Keratinocyte (primary cell): ENCODE data around the gene KIAA0930. TPM values are rescaled to one million over a fixed set of nuclear protein-coding genes. Genes with fewer than 3 reads are reported as not detected.
A peak's percentile ranks its signal among the peaks of the same experiment; 100 is the strongest.

Experiments used
- DNase-seq: peaks from one replicate; pipeline ENCODE4 v3.0.0-alpha.2; 2011; ENCODE audit warnings: low read depth, missing footprints, low spot score
- FAIRE-seq: peaks from 2 replicates; lab custom pipeline; 2011; peaks lifted over from hg19 to GRCh38; lab: Jason Lieb, UNC
- H2AFZ ChIP-seq: 2 replicates; pipeline ENCODE4 v1.6.0; 2012; ENCODE audit warnings: low read length, control low read depth, inconsistent platforms; ENCODE audit not compliant: control insufficient read depth
- H3K27ac ChIP-seq: 2 replicates; pipeline ENCODE4 v1.5.1; 2011; ENCODE audit warnings: low read length; ENCODE audit not compliant: control insufficient read depth, insufficient read depth
- H3K27me3 ChIP-seq: 3 replicates; pipeline ENCODE4 v1.6.0; 2011; ENCODE audit warnings: low read length; ENCODE audit not compliant: control insufficient read depth, insufficient read depth; ENCODE audit errors: extremely low read depth
- H3K36me3 ChIP-seq, 2 experiments: 2 replicates in 1 of 2; 3 replicates in 1 of 2; pipeline ENCODE4 v1.5.1; 2011; ENCODE audit warnings: low read length in 2 of 2, mild to moderate bottlenecking in 1 of 2; ENCODE audit not compliant: control insufficient read depth in 2 of 2, insufficient read depth in 2 of 2; ENCODE audit errors: extremely low read depth in 1 of 2
- H3K4me1 ChIP-seq: 3 replicates; pipeline ENCODE4 v1.5.1; 2011; ENCODE audit warnings: low read length; ENCODE audit not compliant: control insufficient read depth, insufficient read depth; ENCODE audit errors: extremely low read depth
- H3K4me2 ChIP-seq: 3 replicates; pipeline ENCODE4 v1.6.0; 2011; ENCODE audit warnings: low read depth, low read length; ENCODE audit not compliant: control insufficient read depth, insufficient read depth; ENCODE audit errors: extremely low read depth
- H3K4me3 ChIP-seq, 3 experiments: fragments of 200-600 bp in 1 of 3; sonication (generic) in 1 of 3; 2 replicates in 2 of 3; 3 replicates in 1 of 3; pipeline ENCODE4 v1.5.1; 2011 to 2016; ENCODE audit warnings: low read length in 3 of 3, mild to moderate bottlenecking in 3 of 3, control low read depth in 2 of 3, inconsistent platforms in 1 of 3, low read depth in 1 of 3, mixed read lengths in 1 of 3, mixed run types in 1 of 3, moderate library complexity in 1 of 3; ENCODE audit not compliant: control insufficient read depth in 2 of 3, insufficient read depth in 2 of 3; ENCODE audit errors: extremely low read depth in 1 of 3
- H3K79me2 ChIP-seq: 2 replicates; pipeline ENCODE4 v1.6.0; 2012; ENCODE audit warnings: low read length; ENCODE audit not compliant: control insufficient read depth, insufficient read depth
- H3K9ac ChIP-seq: 3 replicates; pipeline ENCODE4 v1.6.0; 2011; ENCODE audit warnings: low read length; ENCODE audit not compliant: control insufficient read depth, insufficient read depth; ENCODE audit errors: extremely low read depth
- H3K9me1 ChIP-seq: 3 replicates; pipeline ENCODE4 v1.6.0; 2011; ENCODE audit warnings: low read length; ENCODE audit not compliant: control insufficient read depth, insufficient read depth; ENCODE audit errors: extremely low read depth
- H3K9me3 ChIP-seq: 2 replicates; pipeline ENCODE4 v1.5.1; 2012; ENCODE audit warnings: low read depth, low read length; ENCODE audit not compliant: control insufficient read depth
- H4K20me1 ChIP-seq: 3 replicates; pipeline ENCODE4 v1.6.0; 2011; ENCODE audit warnings: low read length; ENCODE audit not compliant: control insufficient read depth, insufficient read depth; ENCODE audit errors: extremely low read depth
- CTCF ChIP-seq, 3 experiments: IDR thresholded peaks in 1 of 3; conservative IDR thresholded peaks in 1 of 3; optimal IDR thresholded peaks in 1 of 3; 2 replicates in 2 of 3; 3 replicates in 1 of 3; pipeline versions ENCODE3 to v1.5.1; 2011; ENCODE audit warnings: low read length in 3 of 3, mild to moderate bottlenecking in 3 of 3, moderate library complexity in 2 of 3, control low read depth in 1 of 3, inconsistent platforms in 1 of 3; ENCODE audit not compliant: insufficient read depth in 2 of 3; ENCODE audit errors: extremely low read depth in 1 of 3
- EZH2 ChIP-seq: IDR thresholded peaks from one replicate; pipeline ENCODE4 v1.6.1; 2012; ENCODE audit warnings: inconsistent platforms, mild to moderate bottlenecking, low read length, moderate library complexity
- dilution Hi-C: fragments of 300-500 bp; cut with MboI; formaldehyde crosslinking; loops from one replicate; pipeline ENCODE4 v1.7.0; 2020; ENCODE audit warnings: low sequenced_read_pairs; ENCODE audit not compliant: extremely low pct_ligation_motif_present
- polyA plus RNA-seq, 5 experiments: library from polyadenylated mRNA; depleted of rRNA in 3 of 5; stranded (reverse) in 3 of 5; stranded (forward) in 1 of 5; unstranded in 1 of 5; fragments of >200 nt; gene quantifications; 1 replicate in 1 of 5; 2 replicates in 3 of 5; 3 replicates in 1 of 5; pipeline versions ENCODE4 v1.2.1 to v1.2.3, GENCODE V29; 2011 to 2012; ENCODE audit warnings: missing spikeins in 2 of 5, low read depth in 1 of 5, low replicate concordance in 1 of 5

The KIAA0930 gene
- polyA plus RNA-seq, 1 donor (not counting 4 experiments of a cell fraction or from before 2014, with no cell fraction given) = 115 TPM

GRCh38 chr22:45202333-45203149, 38.2 kb downstream of the KIAA0930 start:
- H3K4me2 ChIP-seq = no peak overlapping the region

DNA sequence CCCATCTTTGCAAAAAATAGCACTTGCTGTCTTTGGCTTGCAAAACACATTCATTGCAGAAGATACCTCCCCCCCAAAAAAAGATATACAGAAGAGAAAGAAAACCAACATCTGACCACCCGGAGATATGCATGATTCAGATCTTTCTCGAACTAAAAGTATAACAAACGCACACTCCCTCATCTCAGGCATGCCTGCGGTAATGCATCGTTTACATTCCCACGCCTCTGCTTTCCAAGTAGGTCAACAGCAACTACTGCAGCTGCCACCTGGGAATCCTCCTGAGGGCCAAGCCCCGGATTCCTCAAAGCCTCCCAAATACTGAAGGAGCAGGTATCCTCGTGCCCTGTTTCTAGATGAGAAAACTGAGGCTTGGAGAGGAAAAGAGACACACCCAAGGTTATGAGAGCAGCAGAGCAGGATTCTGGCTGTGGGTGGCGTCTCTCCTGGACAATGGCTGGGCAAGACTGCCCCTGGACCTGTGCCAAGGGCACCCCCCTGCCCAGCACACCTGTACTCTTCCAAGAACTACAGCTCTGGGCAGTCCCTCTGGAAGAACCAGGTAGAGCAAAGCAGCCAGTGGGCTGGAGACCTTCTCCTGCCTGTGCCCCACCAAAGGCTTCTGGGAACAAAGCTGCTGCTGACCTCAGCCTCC, 38.9 kb downstream of the KIAA0930 start:
- H3K4me2 ChIP-seq = no peak overlapping the region
- H3K9me3 ChIP-seq = no peaks in the 10 kb centered on the region
- TF ChIP-seq EZH2 = no peak
- no peak for TF ChIP-seq CTCF (optimal IDR thresholded peaks at IDR 0.05 in 1 of 3, IDR thresholded peaks at IDR 0.05 in 1 of 3, conservative IDR thresholded peaks at IDR 0.05 in 1 of 3; ENCODE audit: extremely low read depth in 1 of 3, insufficient read depth in 2 of 3, low read length in 3 of 3)
- peaks cover 13% of the 10 kb centered on the region for H4K20me1 ChIP-seq
- H3K79me2 ChIP-seq = peaks cover 4% of the 10 kb centered on the region
- H3K9me1 ChIP-seq = no peaks in the 10 kb centered on the region
- no peak overlapping the region for H2AFZ ChIP-seq
- no peak overlapping the region for H3K9ac ChIP-seq
- H3K27me3 ChIP-seq = no peaks in the 10 kb centered on the region
- dilution Hi-C loops = no loop called here
- no peak overlapping the region for H3K4me3 ChIP-seq
- no peak for FAIRE-seq
- no peaks in the 10 kb centered on the region for H3K4me1 ChIP-seq
- no peak for DNase-seq
- peaks cover 38 to 57% of the 10 kb centered on the region in 2 experiments for H3K36me3 ChIP-seq
- peak overlapping the region; percentile 4 for H3K27ac ChIP-seq

More at GRCh38 chr22:45202333-45203149, 38.2 kb downstream of the KIAA0930 start:
- Histone ChIP-seq H4K20me1 (peaks cover 14% of the 10 kb centered on the region), H3K9ac (no peak overlapping the region), H3K36me3 (peaks cover 32 to 53% of the 10 kb centered on the region in 2 experiments), H3K9me3 (no peaks in the 10 kb centered on the region), H2AFZ (no peak overlapping the region), H3K9me1 (no peaks in the 10 kb centered on the region), H3K79me2 (peaks cover 5% of the 10 kb centered on the region), H3K27ac (peak overlapping the region; percentile 4), H3K4me3 (no peak overlapping the region), H3K27me3 (no peaks in the 10 kb centered on the region), H3K4me1 (no peaks in the 10 kb centered on the region)
- dilution Hi-C loops = no loop called here
- TF ChIP-seq CTCF (optimal IDR thresholded peaks at IDR 0.05 in 1 of 3, IDR thresholded peaks at IDR 0.05 in 1 of 3, conservative IDR thresholded peaks at IDR 0.05 in 1 of 3; ENCODE audit: extremely low read depth in 1 of 3, insufficient read depth in 2 of 3, low read length in 3 of 3) (no peak), EZH2 (no peak)
- FAIRE-seq = no peak
- DNase-seq = no peak
